Lung (tissue), 12 donors: ENCODE results near the gene SV2B. TPM values are rescaled to one million over a fixed set of nuclear protein-coding genes. Genes with fewer than 3 reads are reported as not detected.
A peak's percentile ranks its signal among the peaks of the same experiment; 100 is the strongest.

Source experiments
- ATAC-seq: fragments of 200-7000 bp; cut with Tn5 transposase; one replicate; pipeline ENCODE4 v1.9.1; 2020; ENCODE audit warnings: moderate number of reproducible peaks; ENCODE audit not compliant: insufficient read depth, low FRiP score
- DNase-seq, 3 donors: peaks; one replicate each; pipeline ENCODE4 v3.0.0-alpha.2; 2013 to 2017
- H3K27ac ChIP-seq, 2 donors: one replicate each; pipeline ENCODE4 v1.5.1; 2013; ENCODE audit warnings: mild to moderate bottlenecking in 2 of 2, moderate library complexity in 2 of 2, control low read depth in 1 of 2, inconsistent platforms in 1 of 2, low read depth in 1 of 2, low read length in 1 of 2
- H3K27me3 ChIP-seq, 3 donors: one replicate each; pipeline ENCODE4 v1.5.1; 2013; ENCODE audit warnings: low read length in 2 of 3; ENCODE audit not compliant: control insufficient read depth in 3 of 3, insufficient read depth in 3 of 3
- H3K36me3 ChIP-seq, 4 donors: one replicate each; pipeline ENCODE4 v1.5.1; 2013; ENCODE audit warnings: low read length in 4 of 4, mild to moderate bottlenecking in 1 of 4, moderate library complexity in 1 of 4; ENCODE audit not compliant: control insufficient read depth in 4 of 4, insufficient read depth in 4 of 4
- H3K4me1 ChIP-seq, 5 donors: one replicate each; pipeline ENCODE4 v1.5.1; 2013; ENCODE audit warnings: low read length in 5 of 5, mild to moderate bottlenecking in 2 of 5, moderate library complexity in 1 of 5; ENCODE audit not compliant: control insufficient read depth in 5 of 5, insufficient read depth in 5 of 5
- H3K4me3 ChIP-seq: one replicate; pipeline ENCODE4 v1.5.1; 2013; ENCODE audit warnings: mild to moderate bottlenecking, control low read depth, moderate library complexity
- H3K9ac ChIP-seq, 2 donors: one replicate each; pipeline ENCODE4 v1.5.1; 2013; ENCODE audit warnings: low read length in 2 of 2, control low read depth in 1 of 2; ENCODE audit not compliant: insufficient read depth in 1 of 2
- H3K9me3 ChIP-seq, 4 donors: one replicate each; pipeline ENCODE4 v1.5.1; 2013; ENCODE audit warnings: low read length in 3 of 4, mild to moderate bottlenecking in 1 of 4, moderate library complexity in 1 of 4; ENCODE audit not compliant: control insufficient read depth in 4 of 4, insufficient read depth in 3 of 4
- CTCF ChIP-seq: IDR thresholded peaks from 2 replicates; pipeline ENCODE4 v1.5.1; 2012; ENCODE audit warnings: mild to moderate bottlenecking; ENCODE audit errors: control extremely low read depth, extremely low read depth
- WGBS, 2 donors: extraction: QIAGEN DNeasy Blood & Tissue Kit; methylation state at CpG; one replicate each; pipeline ENCODE4 v1.1.7; 2013; 5-methylcytosine and 5-hydroxymethylcytosine counted together
- polyA plus RNA-seq, 2 donors: library from polyadenylated mRNA; stranded (reverse); fragments of 200-250 nt; gene quantifications; one replicate each; pipeline ENCODE4 v1.2.1, GENCODE V29; 2013
- total RNA-seq, 2 donors: library from RNA; depleted of rRNA in 1 of 2; stranded (reverse); fragments of >200 nt in 1 of 2; gene quantifications; one replicate each; pipeline ENCODE4 v1.2.1, GENCODE V29; 2014 to 2021
- donor health status: control.
- donor health status: control.
- donor health status: Bipolar disorder and iron deficiency.
- donor health status: healthy.
- donor health status: DM: yes; HTN: yes; CAD: no.

The SV2B gene
- total and polyA plus RNA-seq, 4 donors = 0.12 to 2.8 (median 0.90) TPM

- WGBS, 2 donors = 79 to 91% methylated on average over 3 of the region's 3 CpGs
- Histone ChIP-seq H3K9ac (no peak overlapping the region), H3K4me3 (no peak overlapping the region), H3K36me3 (no peaks in the 10 kb centered on the region), H3K4me1 (peaks cover 0 to 57% (median 8%) of the 10 kb centered on the region in 5 donors), H3K27me3 (no peaks in the 10 kb centered on the region), H3K27ac (no peak overlapping the region), H3K9me3 (no peaks in the 10 kb centered on the region)
- DNase-seq (peak in 1 of 3 donors; percentile 41), ATAC-seq (no peak)
- TF ChIP-seq CTCF = no peak
Observed at GRCh38 chr15:91228383-91228782, 128.3 kb downstream of the SV2B start.

GRCh38 chr15:91228890-91229289 lies 128.8 kb downstream of the SV2B start:
- Histone ChIP-seq H3K4me3 (no peak overlapping the region), H3K9me3 (no peaks in the 10 kb centered on the region), H3K27ac (no peak overlapping the region), H3K9ac (no peak overlapping the region), H3K27me3 (no peaks in the 10 kb centered on the region), H3K4me1 (peaks cover 0 to 57% (median 8%) of the 10 kb centered on the region in 5 donors), H3K36me3 (no peaks in the 10 kb centered on the region)
- TF ChIP-seq CTCF = no peak
- peak in 2 of 3 donors; percentile 36 to 40 for DNase-seq
- 73 to 86% methylated on average over 9 of the region's 9 CpGs for WGBS, 2 donors
- no peak for ATAC-seq

- no peak overlapping the region for H3K4me3 ChIP-seq
- H3K27ac ChIP-seq = no peak overlapping the region
- WGBS, 2 donors = 76 to 90% methylated on average over 6 of the region's 6 CpGs
- no peak for TF ChIP-seq CTCF
- DNase-seq (no peak), ATAC-seq (no peak)
- H3K9me3 ChIP-seq = no peaks in the 10 kb centered on the region
- H3K36me3 ChIP-seq = no peaks in the 10 kb centered on the region
- H3K4me1 ChIP-seq = peaks cover 0 to 39% (median 8%) of the 10 kb centered on the region in 5 donors
- no peaks in the 10 kb centered on the region for H3K27me3 ChIP-seq
- no peak overlapping the region for H3K9ac ChIP-seq
Observed at GRCh38 chr15:91231703-91232102, 131.6 kb downstream of the SV2B start.

- Histone ChIP-seq H3K4me3 (no peak overlapping the region), H3K9ac (no peak overlapping the region), H3K36me3 (no peaks in the 10 kb centered on the region), H3K27me3 (no peaks in the 10 kb centered on the region), H3K9me3 (peaks cover 0 to 2% (median 0%) of the 10 kb centered on the region in 4 donors), H3K27ac (no peak overlapping the region), H3K4me1 (peaks cover 0 to 16% (median 0%) of the 10 kb centered on the region in 5 donors)
- TF ChIP-seq CTCF = no peak
- ATAC-seq = no peak
- WGBS, 2 donors = 74 to 84% methylated on average over 2 of the region's 2 CpGs
- DNase-seq = no peak
Observed at GRCh38 chr15:91234759-91235158, 134.7 kb downstream of the SV2B start.
